ENCODE data around the gene ZC3H7A. TPM values are rescaled to one million over a fixed set of nuclear protein-coding genes. Genes with fewer than 3 reads are reported as not detected.

Gene ZC3H7A
- total RNA-seq, 1 donor from 2014 or later: 56.5 TPM

DNA sequence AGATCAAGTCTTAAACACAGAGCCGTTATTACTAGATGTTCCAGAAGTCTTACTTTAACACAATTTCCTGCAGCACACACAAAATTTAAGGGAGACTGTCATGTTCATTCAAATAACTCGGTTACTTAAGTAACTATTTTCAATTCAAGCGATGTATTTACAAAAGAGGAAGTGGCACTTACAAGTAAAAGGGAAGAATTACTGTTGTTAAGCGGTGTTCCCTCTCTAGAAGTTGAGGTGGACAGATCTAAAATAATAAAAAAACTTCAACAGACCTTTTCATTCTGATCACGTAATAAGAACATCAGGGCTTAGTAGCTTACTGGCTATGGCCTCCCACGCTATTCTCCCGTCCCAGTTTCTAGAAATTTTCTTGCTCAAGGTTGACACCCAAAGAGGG is 28.2 kb downstream of the ZC3H7A start:
- no peak for DNase-seq

DNA sequence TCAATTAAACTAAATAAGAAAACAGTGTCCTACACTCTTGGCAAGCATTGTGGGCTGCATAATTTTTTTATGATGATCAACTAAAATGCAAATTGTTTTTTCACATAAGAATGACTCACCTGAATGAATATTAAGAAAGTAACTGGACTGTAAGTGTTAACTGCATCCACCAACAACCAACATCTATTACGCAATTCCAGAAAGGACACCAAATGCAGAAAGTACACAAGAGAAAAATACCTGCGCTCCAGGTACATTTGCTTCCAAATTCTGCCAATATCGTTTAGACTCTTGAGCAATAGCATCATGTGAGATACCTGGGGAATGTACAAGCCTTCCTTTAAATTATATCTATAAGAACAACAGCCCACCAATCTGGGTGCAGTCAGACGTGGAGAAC is 34.6 kb downstream of the ZC3H7A start:
- no peak for DNase-seq

DNA sequence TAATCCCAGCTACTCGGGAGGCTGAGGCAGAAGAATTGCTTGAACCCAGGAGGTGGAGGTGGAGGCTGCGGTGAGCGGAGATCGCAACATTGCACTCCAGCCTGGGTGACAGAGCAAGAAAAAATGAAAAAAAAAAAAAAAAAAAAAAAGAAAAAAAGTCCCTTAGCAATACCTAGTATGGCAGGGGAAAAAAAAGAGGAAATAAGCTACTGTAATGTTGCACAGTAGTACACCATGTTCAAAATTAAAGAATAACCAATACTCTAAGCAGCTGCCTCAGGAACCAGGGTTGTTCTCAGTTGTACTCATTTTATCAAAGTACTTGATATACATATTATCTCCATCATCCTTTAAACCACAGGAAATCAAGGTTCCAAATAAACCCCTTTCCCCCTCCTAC is 37.1 kb downstream of the ZC3H7A start:
- no peak for DNase-seq

DNA sequence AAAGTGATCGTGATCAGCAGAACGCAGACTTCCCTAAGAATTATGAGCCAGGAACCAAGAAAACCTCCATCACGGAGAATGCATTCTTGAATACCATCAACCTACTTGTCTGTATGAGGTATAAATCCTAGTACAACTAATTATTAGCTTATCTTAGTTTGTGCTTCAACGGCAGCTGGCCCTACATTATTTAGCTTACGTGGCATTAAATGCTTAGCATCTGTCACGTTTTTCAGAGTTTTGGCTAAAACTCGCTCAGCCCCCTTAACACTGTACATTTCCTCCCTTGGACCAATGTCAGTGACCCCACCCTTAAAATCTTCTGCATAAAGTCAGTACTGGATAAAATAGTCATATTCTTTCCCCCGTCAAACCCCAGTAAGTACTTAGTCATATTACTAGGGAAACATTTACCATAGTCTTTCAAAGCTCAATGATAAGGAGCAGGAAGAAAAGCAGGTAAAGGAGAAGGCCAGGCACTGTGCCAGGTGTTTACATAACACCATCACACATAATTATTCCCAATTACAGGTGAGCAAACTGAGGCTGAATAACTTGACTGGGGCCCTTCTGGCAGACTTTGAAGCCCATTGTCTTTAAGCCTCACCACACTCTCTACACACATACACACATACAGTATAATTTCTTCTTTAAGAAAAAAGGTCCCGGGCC is 37.8 kb downstream of the ZC3H7A start:
- no peak for DNase-seq

DNA sequence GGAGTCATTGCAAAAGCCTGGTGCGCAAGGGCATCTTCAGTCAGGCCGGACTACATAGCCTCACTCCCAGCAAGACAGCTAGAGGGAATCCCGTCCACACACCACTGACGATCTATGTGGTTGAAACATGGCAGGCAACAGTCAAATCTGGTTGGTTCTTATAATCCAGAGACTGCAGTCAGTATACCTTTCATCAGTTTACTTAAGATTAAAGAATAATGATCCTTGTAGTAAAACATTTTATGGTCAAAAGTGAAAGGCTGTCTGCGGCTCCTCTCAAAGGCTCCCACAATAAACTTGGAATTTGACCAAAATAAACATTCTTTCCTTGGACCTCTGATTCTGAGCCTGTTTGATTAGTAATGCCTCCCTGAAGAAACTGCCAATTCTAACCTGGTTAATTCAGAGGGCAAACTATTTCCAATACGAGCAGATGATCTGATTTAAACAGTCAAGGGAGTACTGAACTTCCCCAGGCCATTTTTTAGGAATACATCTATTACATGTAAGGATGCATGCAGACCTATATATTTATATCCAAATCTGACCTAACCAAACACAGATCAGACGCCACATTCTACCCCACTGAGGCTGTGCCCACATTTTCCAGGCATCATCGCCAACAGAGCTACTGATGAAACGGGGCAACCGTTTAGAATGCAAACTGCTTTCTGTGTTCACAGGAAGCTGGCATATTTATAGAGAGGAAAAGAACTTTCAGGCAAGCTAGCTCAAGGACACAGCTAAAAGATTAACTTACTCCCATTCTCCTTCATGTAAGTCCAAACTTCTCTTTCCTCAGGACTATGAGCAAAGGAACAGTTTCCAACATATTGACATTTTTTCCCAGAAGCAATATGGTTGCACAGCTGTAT is 39.1 kb downstream of the ZC3H7A start:
- DNase-seq: no peak

DNA sequence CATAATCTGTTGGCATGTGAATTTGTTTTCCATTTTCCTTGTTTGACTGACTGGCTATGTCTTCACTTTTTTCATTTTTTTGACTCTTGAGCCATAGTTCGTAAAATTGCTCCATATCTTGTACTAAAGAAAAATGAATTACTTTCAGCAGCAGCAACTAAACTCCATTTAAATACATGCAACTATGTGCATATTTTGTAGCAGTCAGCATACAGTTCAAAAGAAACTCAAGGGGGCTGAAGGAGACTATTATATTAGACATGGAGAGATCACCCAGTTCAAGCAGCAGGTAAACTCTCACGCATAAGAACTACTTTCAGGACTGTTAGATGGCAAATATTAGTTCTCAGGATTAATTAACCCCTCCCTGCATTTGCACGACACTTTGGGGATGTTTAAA is 40.8 kb downstream of the ZC3H7A start:
- DNase-seq: no peak

DNA sequence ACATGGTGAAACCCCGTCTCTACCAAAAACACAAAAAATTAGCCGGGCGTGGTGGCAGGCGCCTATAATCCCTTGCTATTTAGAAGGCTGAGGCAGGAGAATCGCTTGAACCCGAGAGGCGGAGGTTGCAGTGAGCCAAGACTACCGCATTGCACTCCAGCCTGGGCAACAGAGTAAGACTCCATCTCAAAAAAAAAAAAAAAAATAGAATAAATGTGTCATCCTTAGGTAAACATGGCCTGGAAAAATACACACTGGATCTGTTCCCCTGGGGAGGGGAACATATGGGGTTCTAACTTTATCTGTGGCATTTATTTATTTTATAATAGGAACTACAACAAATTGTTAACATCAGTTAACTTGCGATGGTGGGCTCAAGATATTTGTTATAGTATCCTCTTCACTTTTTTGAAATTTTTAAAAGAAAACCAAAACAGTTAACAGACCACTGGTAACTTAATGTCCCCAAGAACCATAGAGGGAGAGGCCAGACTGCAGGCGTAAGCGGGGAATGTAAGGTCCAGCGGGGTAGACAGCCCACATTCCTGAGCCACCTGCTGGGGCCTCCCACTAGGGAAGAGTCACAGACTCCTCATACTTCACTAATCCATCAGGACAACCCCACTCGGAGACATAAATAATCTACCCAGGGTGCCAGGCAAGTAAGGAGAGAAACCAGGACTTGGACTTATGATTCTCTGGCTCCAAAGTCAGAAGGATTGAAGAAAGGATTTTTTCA is 41.9 kb downstream of the ZC3H7A start:
- no peak for DNase-seq

DNA sequence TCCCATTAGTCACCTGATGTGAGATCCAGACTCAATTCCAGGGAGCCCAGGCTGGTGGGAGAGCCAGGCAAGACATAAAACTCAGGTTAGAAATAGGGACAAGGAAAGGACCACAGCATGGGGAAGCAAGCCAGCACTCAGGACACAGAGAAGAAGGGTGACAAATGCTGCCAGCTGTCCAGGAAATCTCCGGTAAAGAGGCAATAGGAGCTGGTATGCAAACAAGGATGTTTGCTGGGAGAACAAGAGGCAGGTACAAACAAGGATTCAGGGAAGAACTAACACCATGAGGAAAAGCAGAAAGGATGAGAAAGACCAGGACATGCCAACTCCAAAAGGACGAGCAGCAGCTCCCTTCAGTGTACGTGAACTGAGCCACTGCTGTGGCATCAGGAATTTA is 44.2 kb downstream of the ZC3H7A start:
- DNase-seq: no peak

DNA sequence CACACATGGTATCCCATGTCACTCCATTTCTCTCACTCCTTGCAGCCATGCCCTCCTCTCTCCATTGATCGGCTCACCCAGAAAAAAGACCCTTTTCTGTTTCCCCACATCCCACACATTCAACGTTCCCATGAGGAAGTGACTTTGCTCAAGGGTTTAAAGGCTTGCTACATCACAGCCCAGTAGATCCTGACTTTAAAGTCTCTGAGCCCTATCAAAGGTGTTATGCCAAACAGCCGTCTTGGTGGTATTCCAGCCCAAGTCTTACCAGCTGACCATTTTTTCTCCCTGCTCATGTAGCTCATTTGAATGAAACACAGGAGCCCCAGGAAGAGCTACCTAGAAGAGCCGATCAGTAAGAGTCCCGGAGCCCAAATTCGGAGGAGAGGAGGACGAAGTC is 47.0 kb downstream of the ZC3H7A start:
- DNase-seq: no peak

DNA sequence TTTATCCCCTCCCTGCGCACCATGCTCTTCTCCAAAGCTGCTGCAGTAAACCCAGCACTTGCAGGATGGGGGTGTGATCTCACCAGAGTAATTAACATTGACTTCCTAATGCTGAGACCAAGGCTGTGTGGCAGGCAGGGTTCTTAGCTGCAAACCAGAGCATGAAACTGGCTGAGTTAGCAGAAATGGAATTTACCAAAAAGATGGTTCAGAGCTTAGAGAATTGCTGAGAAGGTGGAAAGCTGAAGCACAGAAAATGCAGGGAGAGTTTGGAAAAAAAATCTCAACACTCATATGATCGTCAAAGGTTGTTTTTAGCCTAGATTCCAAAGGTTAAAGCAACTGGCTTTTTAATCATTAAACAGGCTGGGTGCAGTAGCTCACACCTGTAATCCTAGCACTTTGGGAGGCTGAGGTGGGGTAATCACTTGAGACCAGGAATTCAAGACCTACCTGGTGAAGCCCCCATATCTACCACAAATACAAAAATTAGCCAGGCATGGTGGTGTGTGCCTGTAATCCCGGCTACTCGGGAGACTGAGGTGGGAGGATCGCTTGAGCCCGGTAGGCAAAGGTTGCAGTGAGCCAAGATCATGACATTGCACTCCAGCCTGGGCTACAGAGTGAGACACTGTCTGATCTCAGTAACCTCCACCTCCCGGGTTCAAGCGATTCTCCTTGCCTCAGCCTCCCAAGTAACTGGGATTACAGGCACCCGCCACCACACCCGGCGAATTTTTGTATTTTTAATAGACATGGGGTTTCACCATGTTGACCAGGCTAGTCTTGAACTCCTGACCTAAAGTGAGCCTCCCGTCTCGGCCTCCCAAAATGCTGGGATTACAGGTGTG is 48.4 kb downstream of the ZC3H7A start:
- no peak for DNase-seq

DNA sequence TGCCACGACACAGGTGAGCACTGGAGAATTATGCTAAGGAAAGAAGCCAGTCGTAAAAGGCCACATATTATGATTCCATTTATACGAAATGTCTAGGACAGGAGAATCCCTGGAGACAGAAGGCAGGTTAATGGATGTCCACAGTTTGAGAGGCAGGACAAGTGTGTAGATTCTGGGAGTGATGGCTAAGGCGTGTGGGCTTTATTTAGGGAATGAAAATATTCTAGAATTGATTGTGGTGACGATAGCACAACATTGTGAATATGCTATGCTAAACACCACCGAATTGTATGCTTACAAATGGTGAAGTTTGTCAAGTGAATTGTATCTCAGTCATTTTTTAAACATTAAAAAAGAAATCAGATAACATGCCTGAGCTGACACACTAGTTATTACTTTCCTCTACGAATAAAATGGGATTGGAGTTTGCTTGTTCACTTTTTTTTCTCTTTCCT is 49.1 kb downstream of the ZC3H7A start:
- no peak for DNase-seq

DNA sequence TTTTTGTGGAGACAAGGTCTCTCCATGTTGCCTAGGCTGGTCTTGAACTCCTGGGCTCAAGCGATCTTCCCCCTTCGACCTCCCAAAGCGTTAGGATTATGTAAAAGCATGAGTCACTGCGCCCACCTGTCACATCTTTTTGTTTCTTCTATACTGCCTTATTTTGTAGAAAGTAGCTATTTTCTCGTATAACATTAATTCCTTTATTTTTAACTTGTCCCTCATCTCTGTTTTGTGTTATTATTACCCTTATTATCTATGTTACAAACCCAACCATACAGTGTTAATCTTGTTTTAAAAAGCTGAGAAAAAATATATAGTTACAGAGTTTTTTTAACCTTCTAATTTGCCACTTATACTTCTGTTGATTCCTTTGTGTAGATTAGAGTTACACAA is 53.0 kb downstream of the ZC3H7A start:
- no peak for DNase-seq

DNA sequence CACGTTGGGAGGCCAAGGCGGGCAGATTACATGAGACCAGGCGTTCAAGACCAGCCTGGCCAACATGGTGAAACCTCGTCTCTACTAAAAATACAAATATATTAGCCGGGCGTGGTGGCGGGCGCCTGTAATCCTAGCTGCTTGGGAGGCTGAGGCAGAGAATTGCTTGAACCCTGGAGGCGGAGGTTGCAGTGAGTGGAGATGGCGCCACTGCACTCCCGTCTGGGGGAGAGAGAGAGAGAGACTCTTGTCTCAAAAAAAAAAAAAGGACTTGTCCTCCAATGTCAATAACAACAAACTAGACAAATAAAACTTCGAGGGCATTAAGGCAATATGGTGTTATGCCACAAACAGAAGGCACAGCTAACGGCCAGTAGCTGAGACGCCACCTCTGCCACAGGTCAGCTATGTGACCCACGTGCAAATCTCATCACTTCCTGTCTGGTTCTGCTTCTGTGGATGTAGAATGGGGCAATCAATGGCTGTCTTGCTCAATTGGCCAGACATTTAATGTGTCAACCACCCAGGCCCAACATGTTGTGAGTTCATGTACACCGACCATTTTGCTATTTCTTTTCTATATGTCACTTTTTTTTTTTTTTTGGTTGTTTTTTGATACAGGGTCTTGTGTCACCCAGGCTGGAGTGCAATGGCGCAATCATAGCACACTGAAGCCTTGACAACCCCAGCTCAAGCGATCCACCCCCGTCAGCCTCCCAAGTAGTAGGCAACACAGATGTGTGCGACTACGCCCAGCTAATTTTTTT is 53.6 kb downstream of the ZC3H7A start:
- DNase-seq: peak; percentile 38

DNA sequence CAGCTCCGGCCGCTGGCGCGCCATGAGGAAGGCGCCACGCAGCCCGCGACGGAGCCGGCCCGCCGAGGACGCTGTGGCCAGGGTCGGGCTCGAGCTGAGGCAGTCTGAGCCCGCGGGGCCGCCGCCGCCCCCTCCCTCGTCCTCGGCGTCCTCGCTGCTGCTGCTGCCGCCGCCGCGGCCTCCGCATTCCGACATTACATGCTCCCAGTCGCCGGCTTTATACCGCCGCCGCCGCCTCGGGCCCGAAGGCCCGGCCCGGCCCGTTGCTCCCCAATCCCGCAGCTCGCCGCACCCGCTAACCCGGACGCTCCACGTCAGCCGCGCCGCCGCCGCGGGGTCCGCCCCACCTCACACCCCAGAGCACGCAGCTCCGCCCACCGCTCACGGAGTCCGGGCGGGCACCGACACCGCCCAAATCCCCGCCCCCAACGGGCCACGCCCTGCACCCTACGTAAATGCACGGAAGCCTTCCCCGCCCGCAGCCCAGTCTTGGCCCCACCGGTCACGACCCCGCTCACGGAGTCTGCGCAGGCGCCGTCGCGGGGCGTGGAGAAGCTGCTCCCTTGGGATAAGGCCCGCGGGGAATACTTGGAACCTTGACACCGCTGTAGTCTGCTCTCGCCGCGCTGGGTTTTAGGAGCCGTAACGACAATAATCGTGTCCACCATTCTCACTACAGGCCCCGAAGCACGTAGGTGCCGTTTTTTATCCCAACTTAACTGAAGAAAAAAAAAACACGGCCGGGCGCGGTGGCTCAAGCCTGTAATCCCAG is 54.3 kb downstream of the ZC3H7A start, which contains the start of gene TXNDC11:
TSS of gene TXNDC11 (minus strand) at position 322 of the 772 bp plus-strand sequence. CDS start at position 195, 127 bp downstream.
- peak; percentile 98 for DNase-seq

DNA sequence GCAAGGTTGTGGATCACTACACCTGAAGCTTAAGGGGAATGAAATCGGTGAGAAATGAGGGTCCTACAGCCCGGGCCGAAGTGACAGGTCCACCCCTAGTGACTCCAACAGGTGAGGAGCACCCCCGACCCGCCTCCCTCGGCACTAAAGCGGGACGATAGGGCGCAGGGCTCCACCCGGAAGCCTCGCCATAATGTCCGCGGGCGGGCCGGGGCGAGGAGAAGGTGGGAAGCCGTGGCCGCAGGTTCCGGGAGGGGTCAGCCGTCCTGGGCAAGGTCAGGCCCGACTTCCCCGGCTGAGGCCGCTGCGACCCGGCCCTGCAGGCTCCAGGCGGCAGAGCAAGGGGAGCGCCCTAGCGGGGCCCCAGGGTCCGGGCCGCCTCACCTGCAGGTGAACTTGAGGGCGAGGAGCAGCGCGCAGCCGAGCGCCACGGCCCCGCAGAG is 54.9 kb downstream of the ZC3H7A start:
- DNase-seq: no peak

DNA sequence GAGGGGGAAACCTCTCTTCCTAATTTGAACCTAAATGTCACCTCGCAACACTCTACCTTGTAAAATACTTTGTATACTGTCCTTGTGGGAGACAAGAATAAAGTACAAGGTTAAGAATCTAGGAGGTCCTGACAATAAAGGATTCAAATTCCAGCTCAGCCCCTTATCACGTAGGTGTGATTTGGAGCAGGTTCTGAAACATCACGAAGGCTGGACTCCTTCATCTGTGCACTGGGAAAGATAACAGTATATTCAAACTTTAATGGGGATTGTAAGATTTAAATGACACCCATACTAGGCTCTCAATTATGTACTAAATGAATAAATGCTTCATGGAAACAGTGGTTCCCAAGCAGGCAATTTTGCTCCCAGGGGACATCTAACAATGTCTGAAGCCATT is 56.5 kb downstream of the ZC3H7A start:
- no peak for DNase-seq

DNA sequence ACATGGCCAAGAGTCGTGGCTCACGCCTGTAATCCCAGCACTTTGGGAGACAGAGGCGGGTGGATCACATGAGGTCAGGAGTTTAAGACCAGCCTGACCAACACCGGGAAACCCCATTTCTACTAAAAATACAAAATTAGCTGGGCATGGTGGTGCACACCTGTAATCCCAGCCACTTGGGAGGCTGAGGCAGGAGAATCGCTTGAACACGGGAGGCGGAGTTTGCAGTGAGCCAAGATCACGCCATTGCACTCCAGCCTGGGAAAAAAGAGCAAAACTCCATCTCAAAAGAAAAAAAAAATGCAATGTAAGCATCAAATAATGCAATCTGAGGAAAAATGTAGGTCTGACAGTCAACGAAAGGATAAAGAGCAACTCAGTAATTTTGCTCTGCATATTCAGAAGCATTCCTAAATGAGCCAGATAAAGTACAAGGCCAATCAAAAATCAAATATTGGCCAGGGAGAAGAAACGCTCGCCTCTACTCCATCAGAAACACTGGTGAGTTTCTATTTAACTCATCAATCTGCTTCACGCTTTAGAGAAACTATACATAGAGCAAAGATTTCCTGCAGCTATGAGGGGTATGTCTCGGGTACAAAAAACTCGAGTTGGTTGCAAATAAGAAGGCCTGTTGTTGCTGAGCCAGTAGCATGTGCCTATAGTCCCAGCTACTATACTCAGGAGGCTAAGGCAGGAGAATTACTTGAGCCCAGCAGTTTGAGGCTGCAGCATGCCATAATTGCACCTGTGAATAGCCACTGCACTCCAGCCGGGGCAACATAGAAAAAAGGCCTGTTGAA is 58.1 kb downstream of the ZC3H7A start:
- DNase-seq: no peak

DNA sequence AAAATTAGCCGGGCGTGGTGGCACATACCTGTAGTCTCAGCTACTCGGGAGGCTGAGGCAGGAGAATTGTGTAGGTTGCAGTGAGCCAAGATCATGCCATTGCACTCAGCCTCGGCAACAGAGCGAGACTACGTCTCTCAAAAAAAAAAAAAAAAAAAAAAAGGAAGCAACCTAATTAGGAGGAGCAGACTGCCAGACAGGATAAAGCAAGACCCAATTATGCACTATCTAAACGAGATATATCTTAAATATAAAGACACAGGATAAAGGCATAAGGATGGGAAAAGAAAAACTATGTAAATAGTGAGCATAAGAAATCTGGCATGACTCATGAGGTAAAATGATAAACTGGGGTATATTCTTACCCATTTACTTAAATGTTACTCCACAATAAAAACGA is 59.3 kb downstream of the ZC3H7A start:
- no peak for DNase-seq

DNA sequence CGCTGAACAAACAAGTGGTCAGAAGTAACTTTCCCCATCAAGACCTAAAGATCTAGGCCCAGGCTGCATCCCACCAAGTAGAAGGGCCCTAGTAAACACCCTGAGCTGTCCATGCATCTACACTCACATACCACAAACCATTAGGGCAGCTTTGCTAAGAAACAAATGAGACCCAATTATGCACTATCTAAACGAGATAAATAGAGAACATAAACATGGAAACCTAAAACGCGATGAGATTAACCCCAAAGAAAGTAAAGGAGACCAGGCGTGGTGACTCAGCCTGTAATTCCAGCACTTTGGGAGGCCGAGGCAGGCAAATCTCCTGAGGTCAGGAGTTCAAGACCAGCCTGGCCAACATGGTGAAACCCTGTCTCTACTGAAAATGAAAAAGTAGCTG is 60.2 kb downstream of the ZC3H7A start:
- no peak for DNase-seq

Measured in skin of body (tissue), 2 donors.